Activated naive CD4-positive, alpha-beta T cell (primary cell): Measurements from ENCODE around the gene NDUFS6.
"Not testable (repeated sequence)": the region's sequence is repeated elsewhere in the genome, so short reads cannot be mapped to it uniquely, and the experiment has no call there.

Experiments
- DNase-seq, 4 experiments: peaks; one replicate each; lab custom pipeline; 2025; lab: John Stamatoyannopoulos, UW

The NDUFS6 gene

GRCh38 chr5:1815881-1816292 is 14.7 kb downstream of the NDUFS6 start:
- DNase-seq: no peak

DNA sequence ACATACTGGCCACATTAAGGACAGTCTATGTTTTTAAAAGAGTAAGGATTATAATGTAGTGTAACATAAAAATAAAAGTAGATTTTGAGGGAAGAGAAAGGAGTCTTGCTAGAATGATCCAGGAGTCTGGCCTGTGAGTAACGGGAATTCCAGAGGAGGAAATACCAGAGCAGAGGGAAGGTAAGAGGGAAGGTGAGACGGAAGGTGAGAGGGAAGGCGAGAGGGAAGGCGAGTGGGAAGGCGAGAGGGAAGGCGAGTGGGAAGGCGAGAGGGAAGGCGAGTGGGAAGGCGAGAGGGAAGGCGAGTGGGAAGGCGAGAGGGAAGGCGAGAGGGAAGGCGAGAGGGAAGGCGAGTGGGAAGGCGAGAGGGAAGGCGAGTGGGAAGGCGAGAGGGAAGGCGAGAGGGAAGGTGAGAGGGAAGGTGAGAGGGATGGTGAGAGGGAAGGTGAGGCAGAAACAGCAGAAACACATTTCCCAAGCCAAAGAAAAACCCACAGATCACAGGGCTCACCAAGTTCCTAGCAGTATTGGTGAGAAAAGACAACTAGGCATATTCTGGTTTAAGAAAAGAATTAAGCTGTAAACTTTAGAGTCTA is 15.4 kb downstream of the NDUFS6 start:
- not testable (repeated sequence) for DNase-seq

- no peak for DNase-seq
Measured at GRCh38 chr5:1817261-1818043, 16.2 kb downstream of the NDUFS6 start.

- no peak for DNase-seq
Measured at GRCh38 chr5:1818784-1819183, 17.6 kb downstream of the NDUFS6 start.

DNA sequence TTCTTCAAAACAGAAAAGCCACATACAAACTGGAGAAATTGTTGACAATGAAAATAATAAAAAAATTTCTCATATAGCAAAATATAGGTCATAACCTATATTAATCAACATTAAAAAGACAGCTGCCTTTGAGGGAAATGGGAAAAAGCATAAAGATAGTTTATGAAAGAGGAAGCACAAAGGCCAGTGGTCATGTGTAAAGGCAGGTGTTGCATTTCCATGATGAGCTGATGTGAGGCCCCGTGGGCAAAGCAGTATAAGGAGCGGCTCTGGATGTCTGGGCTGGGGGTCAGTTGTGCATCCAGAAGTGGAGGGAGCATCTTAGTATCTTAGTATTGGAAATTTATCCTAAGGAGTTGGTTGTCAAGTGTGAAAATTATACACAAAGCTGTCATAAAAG is 18.3 kb downstream of the NDUFS6 start:
- DNase-seq: no peak

GRCh38 chr5:1820381-1820780 is 19.2 kb downstream of the NDUFS6 start:
- DNase-seq: no peak

GRCh38 chr5:1820926-1821325 is 19.7 kb downstream of the NDUFS6 start:
- no peak for DNase-seq

DNA sequence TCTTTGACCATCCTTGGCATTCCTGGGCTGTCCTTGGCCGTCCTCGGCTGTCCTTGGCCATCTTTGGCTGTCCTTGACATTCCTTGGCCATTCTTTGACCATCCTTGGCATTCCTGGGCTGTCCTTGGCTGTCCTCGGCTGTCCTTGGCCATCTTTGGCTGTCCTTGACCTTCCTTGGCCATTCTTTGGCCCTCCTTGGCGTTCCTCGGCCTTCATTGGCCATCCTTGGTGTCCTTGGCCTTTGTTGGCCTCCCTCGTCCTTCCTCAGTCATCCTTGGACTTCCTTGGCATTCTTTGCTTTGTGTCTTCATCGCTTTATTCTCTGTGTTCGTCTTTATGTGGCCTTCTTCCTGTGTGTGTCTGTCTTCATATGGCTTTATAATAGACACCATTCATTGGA is 20.7 kb downstream of the NDUFS6 start:
- no peak for DNase-seq

GRCh38 chr5:1823381-1824034 is 22.3 kb downstream of the NDUFS6 start:
- DNase-seq: no peak

DNA sequence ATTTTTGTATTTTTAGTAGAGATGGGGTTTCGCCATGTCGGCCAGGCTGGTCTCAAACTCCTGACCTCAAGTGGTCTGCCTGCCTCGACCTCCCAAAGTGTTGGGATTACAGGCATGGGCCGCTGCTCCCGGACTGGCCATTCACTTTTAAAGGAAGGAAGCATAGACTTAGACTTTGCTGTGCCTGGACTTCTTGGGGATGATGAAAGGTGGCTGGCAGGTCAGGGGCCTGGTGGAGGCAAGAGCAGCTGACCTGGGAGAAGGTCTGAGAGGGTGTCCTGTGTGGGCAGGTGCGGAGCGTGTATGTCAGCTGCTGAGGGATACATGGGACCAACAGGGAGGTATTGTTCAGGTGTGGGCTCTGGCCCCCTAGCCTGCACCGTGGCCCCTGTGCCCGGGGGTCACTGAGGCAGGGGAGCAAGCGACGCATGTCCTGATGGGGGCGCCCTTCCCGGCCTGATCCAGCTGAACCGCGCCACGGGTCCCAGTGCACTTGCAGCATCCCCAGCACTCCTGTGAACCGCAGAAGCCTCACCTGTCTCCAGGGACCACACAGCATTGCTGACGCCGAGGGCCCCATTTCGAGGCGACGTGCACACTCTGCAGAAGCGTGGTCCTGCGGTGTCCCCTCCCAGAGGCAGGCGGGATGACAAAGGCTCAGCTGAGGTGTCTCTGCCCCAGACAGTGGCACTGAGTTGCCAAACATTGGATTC is 23.1 kb downstream of the NDUFS6 start:
- no peak for DNase-seq

DNA sequence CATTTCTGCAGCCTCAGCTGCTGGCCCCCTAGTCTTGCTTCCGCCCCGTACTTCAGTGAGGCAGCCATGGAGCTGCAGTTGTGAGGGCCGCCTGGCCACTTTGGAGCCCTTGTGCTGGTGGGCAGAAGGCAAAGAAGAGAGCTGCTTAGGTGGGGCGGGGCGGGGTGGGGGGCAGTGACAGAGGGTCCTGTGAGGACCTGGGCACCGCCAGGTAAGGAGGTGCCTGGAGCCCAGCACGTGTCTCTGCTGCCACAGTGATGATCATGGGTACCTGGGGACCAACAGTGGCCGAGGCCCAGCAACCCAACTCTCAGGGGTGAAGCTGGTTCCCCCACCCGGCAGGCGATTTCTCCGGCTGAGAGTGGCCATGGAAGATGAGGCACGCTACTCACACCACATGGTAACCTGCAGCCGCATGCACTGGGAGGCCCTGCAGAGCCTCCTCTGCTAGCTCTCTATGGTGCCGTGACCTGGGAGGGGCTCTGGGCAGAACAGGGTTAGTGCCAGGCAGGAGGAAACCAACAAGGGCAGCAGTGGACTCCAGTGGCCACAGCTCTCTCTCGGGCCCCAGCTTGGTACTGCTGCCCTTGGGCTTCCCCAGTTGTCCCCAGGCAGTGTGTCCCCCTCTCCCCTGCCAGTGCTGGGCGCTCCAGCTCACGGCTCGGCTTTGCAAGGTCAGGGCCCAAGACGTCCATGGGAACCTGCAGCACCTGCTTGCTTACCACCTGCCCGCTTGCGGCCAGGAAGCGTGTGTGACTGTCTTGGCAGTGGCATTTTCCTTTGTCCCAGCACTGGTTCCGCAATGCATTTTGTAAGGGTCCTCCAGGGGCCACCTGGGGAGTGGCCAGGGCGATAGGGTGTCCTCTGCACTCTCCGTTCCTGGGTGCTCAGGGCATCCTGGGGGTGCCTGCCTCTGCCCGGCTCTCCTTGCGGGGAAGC is 24.0 kb downstream of the NDUFS6 start:
- DNase-seq: no peak

GRCh38 chr5:1826235-1826980 is 25.2 kb downstream of the NDUFS6 start:
- DNase-seq: no peak

DNA sequence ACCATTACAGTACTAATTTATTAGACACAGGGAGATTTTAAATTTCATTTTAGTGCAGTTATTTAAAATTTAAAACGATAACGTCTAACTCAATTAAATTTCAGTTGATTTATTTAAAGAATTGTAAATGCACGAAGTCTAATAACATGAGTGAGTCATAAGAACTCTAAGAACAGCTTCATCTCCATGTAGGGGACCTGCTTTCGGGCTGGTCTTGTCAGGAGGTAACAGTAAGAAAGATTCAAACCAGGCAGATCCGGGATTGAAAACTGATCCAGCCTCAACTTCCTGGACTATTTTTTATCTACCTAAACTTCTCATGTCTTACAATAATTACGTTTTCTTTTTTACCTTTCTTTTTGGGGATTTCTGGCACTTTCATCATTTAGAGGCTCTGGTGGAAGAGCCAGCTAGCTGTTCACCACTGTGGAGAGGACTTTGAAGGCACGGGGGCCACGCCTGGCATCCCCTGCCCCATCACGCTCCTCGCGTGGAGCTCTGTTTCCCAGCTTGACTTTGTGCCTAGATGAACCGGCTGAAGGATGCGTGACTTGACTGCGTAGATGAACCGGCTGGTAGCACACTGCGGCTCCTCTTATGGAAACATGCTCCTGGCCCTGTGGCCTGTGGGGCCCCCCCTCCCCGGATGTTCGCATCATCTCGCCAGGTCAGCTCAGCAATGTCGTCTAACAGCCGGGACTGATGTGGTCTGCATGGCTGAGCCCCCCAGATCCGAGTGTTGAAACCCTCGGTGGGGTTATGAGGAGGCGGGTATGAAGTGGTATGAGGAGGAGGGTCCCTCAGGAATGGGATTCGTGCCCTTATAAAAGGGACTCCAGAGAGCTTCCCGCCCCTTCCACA is 26.0 kb downstream of the NDUFS6 start:
- no peak for DNase-seq

GRCh38 chr5:1827886-1828397 is 26.7 kb downstream of the NDUFS6 start:
- DNase-seq: peak in 1 of 4 experiments; percentile 14

DNA sequence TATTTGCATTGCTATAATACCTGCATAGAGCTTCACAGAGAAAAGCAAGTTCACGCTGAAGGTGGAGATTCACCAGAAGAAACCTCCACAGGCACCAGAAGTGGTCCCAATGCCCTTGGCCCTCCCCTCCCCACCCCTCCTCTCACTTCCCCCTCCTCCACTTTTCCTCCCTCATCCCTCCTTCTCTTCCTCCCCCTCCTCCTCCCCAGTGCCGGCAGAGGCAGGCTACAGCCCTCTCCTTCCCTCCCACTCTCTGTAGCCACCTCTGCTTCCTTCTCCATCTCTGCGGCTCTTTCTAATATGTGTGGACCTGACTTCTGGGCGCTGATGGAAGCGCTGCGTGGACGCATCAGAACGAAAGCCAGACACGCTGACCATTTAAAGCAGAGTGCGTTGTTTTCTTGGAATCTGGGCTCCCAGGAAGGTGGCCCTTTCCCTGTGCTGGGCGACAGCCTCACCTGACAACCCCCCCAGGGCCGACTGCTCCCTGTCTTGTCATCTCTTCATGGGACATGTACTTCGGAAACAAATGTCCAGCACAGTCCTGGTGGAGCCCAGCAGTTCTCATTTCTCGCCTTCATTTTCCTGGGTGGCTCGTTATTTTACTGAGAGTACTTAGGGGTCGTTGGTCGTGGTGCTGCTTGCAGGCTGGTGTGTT is 29.5 kb downstream of the NDUFS6 start:
- no peak for DNase-seq

- DNase-seq: no peak
Measured at GRCh38 chr5:1831257-1831656, 30.1 kb downstream of the NDUFS6 start.

DNA sequence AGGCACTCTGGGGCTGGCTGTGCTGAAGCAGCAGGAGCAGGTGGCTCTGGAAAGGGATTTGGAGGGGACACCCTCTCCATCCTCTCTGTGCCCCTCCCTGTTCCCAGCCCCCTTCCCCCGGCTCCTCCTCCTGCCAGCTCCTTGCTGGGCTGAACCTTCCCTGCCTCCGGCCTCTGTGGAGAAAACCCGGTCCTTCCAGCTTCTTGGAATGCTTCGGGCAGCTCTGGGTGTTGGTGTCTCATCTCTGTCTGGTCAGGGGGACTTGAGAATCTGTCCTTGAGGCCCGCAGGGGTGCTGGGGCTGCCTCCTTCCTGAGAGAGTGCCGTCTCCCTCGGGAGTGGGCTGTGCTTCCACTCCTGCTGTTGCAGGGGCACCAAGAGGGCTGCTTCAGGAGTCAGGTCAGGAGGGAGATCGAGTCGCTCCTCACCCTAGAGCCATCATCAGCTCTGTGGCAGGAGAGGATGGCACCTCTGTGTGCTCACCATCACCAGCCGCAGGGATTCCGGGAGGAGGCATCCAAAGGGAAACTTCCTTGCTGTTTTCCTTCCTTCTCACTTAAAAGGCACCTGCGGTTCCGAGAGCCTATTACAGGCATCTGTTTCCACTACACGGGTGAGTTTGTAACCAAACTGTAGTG is 30.6 kb downstream of the NDUFS6 start:
- DNase-seq: no peak

DNA sequence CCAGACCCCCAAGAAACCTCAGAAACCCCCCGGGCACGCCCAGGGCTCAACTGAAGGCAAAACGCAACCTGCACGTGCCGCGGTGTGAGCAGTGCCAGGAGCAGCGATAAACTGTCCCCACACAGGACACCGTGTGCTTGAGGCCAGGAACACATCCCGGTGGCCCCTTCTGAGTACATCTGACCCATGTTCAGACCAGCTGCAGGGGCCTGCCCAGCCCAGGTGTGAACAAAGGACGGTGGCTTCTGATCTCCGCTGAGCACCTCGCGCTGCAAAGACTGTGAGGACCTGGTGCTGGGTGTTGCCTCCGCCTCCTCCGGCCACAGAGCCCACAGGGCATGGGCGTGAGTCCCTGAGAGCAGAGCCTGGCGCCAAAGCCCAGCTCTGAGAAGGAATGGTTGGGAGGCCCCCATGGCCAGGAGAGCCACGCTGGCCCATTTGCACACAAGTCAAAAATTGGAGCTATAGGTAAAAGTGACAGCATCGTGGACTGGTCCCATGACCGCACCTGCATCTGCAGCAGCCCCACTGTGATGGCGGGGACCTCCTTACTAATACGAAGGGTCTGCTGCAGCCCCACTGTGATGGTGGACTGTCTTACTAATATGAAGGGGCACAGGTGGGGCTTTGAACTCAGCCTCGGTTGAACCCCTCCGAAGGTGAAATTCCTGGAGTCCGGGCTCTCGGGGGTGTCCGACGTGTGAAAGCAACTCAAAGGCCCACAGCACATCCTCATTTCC is 31.5 kb downstream of the NDUFS6 start:
- DNase-seq: no peak
